Epithelial cell of esophagus (primary cell): ENCODE results near the gene RGS16.

ENCODE experiments used
- DNase-seq: peaks from one replicate; pipeline ENCODE4 v3.0.0; 2010; ENCODE audit warnings: low read depth
- H3K4me3 ChIP-seq: 2 replicates; pipeline ENCODE4 v1.5.1; 2011; ENCODE audit warnings: mild to moderate bottlenecking, low read length, control low read depth
- CTCF ChIP-seq: IDR thresholded peaks from 2 replicates; pipeline ENCODE4 v1.5.1; 2011; ENCODE audit warnings: low read depth, mild to moderate bottlenecking, low read length, control low read depth, inconsistent platforms; ENCODE audit not compliant: insufficient read depth; ENCODE audit errors: missing control alignments

RGS16 gene

GRCh38 chr1:182625024-182625423 lies 20.8 kb upstream of the RGS16 start:
- DNase-seq: peak; percentile 31
- no peak for TF ChIP-seq CTCF
- no peak overlapping the region for H3K4me3 ChIP-seq

- no peak for DNase-seq
- no peak overlapping the region for H3K4me3 ChIP-seq
- TF ChIP-seq CTCF: no peak
These were observed 20.4 kb upstream of the RGS16 start for GRCh38 chr1:182624577-182624976.

GRCh38 chr1:182622901-182623528 lies 18.8 kb upstream of the RGS16 start:
- no peak for TF ChIP-seq CTCF
- no peak for DNase-seq
- H3K4me3 ChIP-seq: no peak overlapping the region

- H3K4me3 ChIP-seq: no peak overlapping the region
- DNase-seq: no peak
These were observed 17.7 kb upstream of the RGS16 start for GRCh38 chr1:182621906-182622305.

GRCh38 chr1:182620924-182621585 lies 16.9 kb upstream of the RGS16 start:
- no peak for DNase-seq
- H3K4me3 ChIP-seq: no peak overlapping the region
- TF ChIP-seq CTCF: no peak

More at GRCh38 chr1:182621906-182622305, 17.7 kb upstream of the RGS16 start:
- no peak for TF ChIP-seq CTCF

- peak; percentile 75 for DNase-seq
- H3K4me3 ChIP-seq: no peak overlapping the region
- TF ChIP-seq CTCF: no peak
These were observed 13.7 kb upstream of the RGS16 start for GRCh38 chr1:182617734-182618351.

GRCh38 chr1:182617014-182617429 lies 12.8 kb upstream of the RGS16 start:
- DNase-seq: no peak
- TF ChIP-seq CTCF: no peak
- no peak overlapping the region for H3K4me3 ChIP-seq
